GM12878 (cell line): ENCODE measurements around the gene LDLR. TPM values are rescaled to one million over a fixed set of nuclear protein-coding genes. Genes with fewer than 3 reads are reported as not detected.
A peak's percentile ranks its signal among the peaks of the same experiment; 100 is the strongest.

Experiments
- ATAC-seq: fragments of 200-7000 bp; cut with Tn5 transposase; 3 replicates; pipeline ENCODE4 v1.9.1; 2020; ENCODE audit warnings: mild to moderate bottlenecking, moderate library complexity
- BruUV-seq: library from RNA; stranded (reverse); fragments of 400-500 nt; replicated peaks from 2 replicates; lab custom pipeline; 2021; lab: Mats Ljungman, UMichigan
- CTCF ChIA-PET: fragments of 300-600 bp; sonication (Branson Sonifier 250); formaldehyde crosslinking; extraction: SDS; loops from one replicate; lab custom pipeline; 2021; ENCODE audit warnings: inconsistent platforms; lab: Yijun Ruan, JAX
- POLR2A ChIA-PET: fragments of 350-600 bp; formaldehyde crosslinking; extraction: SDS; loops from one replicate; lab custom pipeline; 2021; ENCODE audit warnings: inconsistent platforms; lab: Charles Lee
- RAD21 ChIA-PET: fragments of 300-600 bp; sonication (Branson Sonifier 250); formaldehyde crosslinking; loops from one replicate; lab custom pipeline; 2023; ENCODE audit warnings: antibody characterized with exemption; ENCODE audit not compliant: unreplicated experiment; lab: Charles Lee
- SMC1A ChIA-PET: fragments of 300-600 bp; sonication (Branson Sonifier 250); formaldehyde crosslinking; loops from one replicate; lab custom pipeline; 2023; ENCODE audit not compliant: unreplicated experiment, uncharacterized antibody; lab: Charles Lee
- DNase-seq: peaks from one replicate; pipeline ENCODE4 v3.0.0-alpha.2; 2011; ENCODE audit warnings: low read depth, low spot score
- FAIRE-seq: peaks from 3 replicates; lab custom pipeline; 2011; peaks lifted over from hg19 to GRCh38; lab: Jason Lieb, UNC
- H2AFZ ChIP-seq: 2 replicates; pipeline ENCODE4 v1.6.0; 2011; ENCODE audit warnings: low read depth, low read length, control low read depth; ENCODE audit not compliant: control insufficient read depth
- H3K27ac ChIP-seq: 2 replicates; pipeline ENCODE4 v1.5.1; 2011; ENCODE audit warnings: control low read depth; ENCODE audit not compliant: control insufficient read depth, insufficient read depth
- H3K27me3 ChIP-seq, 2 experiments: replicated peaks in 1 of 2; 2 replicates each; pipeline versions ENCODE4 v1.6.0 to v1.6.1; 2011; ENCODE audit warnings: low read length in 1 of 2; ENCODE audit not compliant: control insufficient read depth in 2 of 2, insufficient read depth in 2 of 2
- H3K36me3 ChIP-seq, 2 experiments: 2 replicates each; pipeline ENCODE4 v1.5.1; 2011; ENCODE audit warnings: low read length in 1 of 2; ENCODE audit not compliant: control insufficient read depth in 2 of 2, insufficient read depth in 2 of 2
- H3K4me1 ChIP-seq: 2 replicates; pipeline ENCODE4 v1.6.1; 2011; ENCODE audit warnings: mild to moderate bottlenecking, low read length, moderate library complexity, mixed read lengths; ENCODE audit not compliant: control insufficient read depth, insufficient read depth
- H3K4me2 ChIP-seq: 2 replicates; pipeline ENCODE4 v1.6.0; 2011; ENCODE audit warnings: control low read depth; ENCODE audit not compliant: control insufficient read depth, insufficient read depth
- H3K4me3 ChIP-seq: fragments of 200-600 bp; sonication (generic); 2 replicates; pipeline ENCODE4 v1.5.1; 2016
- H3K79me2 ChIP-seq: 2 replicates; pipeline ENCODE4 v1.6.0; 2011; ENCODE audit warnings: low read length; ENCODE audit not compliant: control insufficient read depth, insufficient read depth
- H3K9ac ChIP-seq: 2 replicates; pipeline ENCODE4 v1.8.0; 2011; ENCODE audit warnings: low read length, control low read depth, mixed read lengths; ENCODE audit not compliant: control insufficient read depth, insufficient read depth
- H3K9me3 ChIP-seq: replicated peaks from 3 replicates; pipeline ENCODE4 v1.5.1; 2011; ENCODE audit warnings: mild to moderate bottlenecking, low read length; ENCODE audit not compliant: control insufficient read depth, insufficient read depth
- H4K20me1 ChIP-seq: 2 replicates; pipeline ENCODE4 v1.6.0; 2011; ENCODE audit not compliant: control insufficient read depth, insufficient read depth
- BCL3 ChIP-seq: IDR thresholded peaks from 2 replicates; pipeline ENCODE4 v1.6.1; 2011; ENCODE audit warnings: borderline replicate concordance, low read depth, mild to moderate bottlenecking, moderate library complexity, low read length; ENCODE audit not compliant: insufficient read depth, poor library complexity, severe bottlenecking
- NKRF ChIP-seq: fragments of 450-650 bp; conservative IDR thresholded peaks from 2 replicates; pipeline ENCODE4 v1.6.1; 2017; ENCODE audit warnings: mild to moderate bottlenecking, moderate library complexity
- WGBS: methylation state at CpG from one replicate; pipeline ENCODE4 v1.1.6; 2016; ENCODE audit warnings: low lambda C conversion rate; ENCODE audit not compliant: insufficient replicate concordance, insufficient coverage; ENCODE audit errors: missing lambda C conversion rate; 5-methylcytosine and 5-hydroxymethylcytosine counted together
- in situ Hi-C: fragments of 300-500 bp; cut with MboI; formaldehyde crosslinking; loops from 9 replicates; pipeline ENCODE4 v1.14.3; 2018; ENCODE audit warnings: mixed read lengths
- intact Hi-C: fragments of 100-400 bp; cut with micrococcal nuclease; formaldehyde crosslinking; loops from one replicate; pipeline ENCODE4 v1.14.2; 2022; ENCODE audit not compliant: unreplicated experiment
- polyA plus RNA-seq, 11 experiments: library from polyadenylated mRNA; depleted of rRNA in 4 of 11; unstranded in 6 of 11; stranded (reverse) in 5 of 11; fragments of >200 nt; fragmentation: Nextera tagmentation in 4 of 11; fragmentation: Illumina TruSeq in 1 of 11; extraction: Ambion mirVana in 4 of 11; extraction: Trizol in 1 of 11; gene quantifications; 1 replicate in 1 of 11; 2 replicates in 10 of 11; pipeline versions ENCODE4 v1.2.1 to v1.2.3, GENCODE V29; 2011 to 2016; ENCODE audit warnings: inconsistent platforms in 2 of 11, missing spikeins in 2 of 11, low read depth in 1 of 11
- total RNA-seq, 4 experiments: library from RNA; depleted of rRNA in 3 of 4; stranded (reverse); fragments of >200 nt in 3 of 4; fragmentation: Illumina TruSeq in 1 of 4; extraction: Trizol in 1 of 4; gene quantifications; 2 replicates each; pipeline versions ENCODE4 v1.2.1 to v1.2.3, GENCODE V29; 2013 to 2021

The LDLR gene
- total and polyA plus RNA-seq, 10 of the 15 experiments (the other 5 are each of a cell fraction or from before 2014, with no cell fraction given), result 11.3 to 59.2 (median 27.3) TPM

- 92% methylated on average over 14 of the region's 14 CpGs for WGBS
- ATAC-seq (no peak), DNase-seq (no peak), FAIRE-seq (no peak)
- no peak overlapping the region for H3K9ac ChIP-seq
- H3K27ac ChIP-seq, result no peak overlapping the region
- ChIA-PET SMC1A (no interaction called here), RAD21 (no interaction called here), POLR2A (interaction anchor here (0.5 kb wide), 1 partner anchor 10 kb away, joined by 6 read pairs; no protein-coding TSS in a partner anchor), CTCF (no interaction called here)
- H3K9me3 ChIP-seq, result no peaks in the 10 kb centered on the region
- intact Hi-C loops, result no loop called here
- H2AFZ ChIP-seq, result no peak overlapping the region
- H4K20me1 ChIP-seq, result no peaks in the 10 kb centered on the region
- H3K27me3 ChIP-seq, result no peaks in the 10 kb centered on the region
- no peak overlapping the region for H3K4me3 ChIP-seq
- H3K36me3 ChIP-seq, result peaks cover 4 to 16% of the 10 kb centered on the region in 2 experiments; a peak in 3 of 4 replicates
- in situ Hi-C loops, result no loop called here
- no peak overlapping the region for H3K4me2 ChIP-seq
- no TSS peak for BruUV-seq
- no peaks in the 10 kb centered on the region for H3K79me2 ChIP-seq
- TF ChIP-seq NKRF, result no peak
- TF ChIP-seq BCL3, result peak; percentile 57
- no peaks in the 10 kb centered on the region for H3K4me1 ChIP-seq
These were observed 27.3 kb upstream of the LDLR start for GRCh38 chr19:11061952-11062351.
